GM21360 (cell line): ENCODE results near the gene SCMH1.

Source experiments
- ATAC-seq: cut with Tn5 transposase; IDR thresholded peaks from one replicate; pipeline ENCODE4 v1.9.1; 2021; ENCODE audit warnings: mild to moderate bottlenecking, moderate library complexity; ENCODE audit not compliant: unreplicated experiment

SCMH1 gene

GRCh38 chr1:41101950-41102607 lies 140.0 kb downstream of the SCMH1 start:
- ATAC-seq, result no peak

DNA sequence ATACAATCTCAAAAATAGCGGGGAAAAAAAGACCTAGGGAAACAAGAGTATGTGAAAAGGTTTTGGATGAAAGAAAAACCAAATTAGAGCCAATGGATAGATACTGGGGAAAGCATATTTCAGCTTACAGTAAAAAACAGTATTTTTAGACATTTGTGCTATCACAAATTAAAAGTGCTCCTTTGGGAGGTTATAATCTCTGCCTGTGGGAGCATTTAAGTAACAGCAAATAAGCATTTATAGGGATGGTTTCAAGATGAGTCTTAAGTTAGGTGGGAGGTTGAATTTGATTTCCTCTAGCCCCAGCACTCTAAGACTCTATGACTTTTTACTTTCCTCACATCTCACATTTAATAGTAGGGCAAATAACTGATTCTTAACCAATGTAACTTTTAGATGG lies 141.0 kb downstream of the SCMH1 start:
- ATAC-seq, result no peak

GRCh38 chr1:41100170-41100569 lies 141.9 kb downstream of the SCMH1 start:
- no peak for ATAC-seq

- ATAC-seq, result no peak
These were observed 143.2 kb downstream of the SCMH1 start for GRCh38 chr1:41098730-41099460.

DNA sequence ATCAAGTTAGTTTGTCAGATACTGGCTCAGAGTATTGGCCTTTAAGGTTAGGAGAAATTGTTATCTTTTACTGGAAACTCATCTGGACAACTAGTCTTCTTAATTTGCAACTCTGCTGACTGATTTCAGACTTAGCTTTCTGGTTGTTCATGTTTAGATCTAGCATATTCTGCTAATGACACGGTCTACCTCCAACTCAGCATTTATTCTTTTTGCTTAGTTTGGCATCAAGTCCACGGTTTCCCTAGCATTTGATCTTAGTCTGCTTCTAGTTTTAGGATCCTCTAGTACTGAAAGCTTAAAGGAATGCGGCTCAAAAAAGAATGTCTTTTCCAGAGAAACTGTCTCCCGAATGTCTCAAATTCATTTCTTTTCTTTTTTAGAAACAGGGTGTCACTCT lies 145.0 kb downstream of the SCMH1 start:
- ATAC-seq, result no peak

DNA sequence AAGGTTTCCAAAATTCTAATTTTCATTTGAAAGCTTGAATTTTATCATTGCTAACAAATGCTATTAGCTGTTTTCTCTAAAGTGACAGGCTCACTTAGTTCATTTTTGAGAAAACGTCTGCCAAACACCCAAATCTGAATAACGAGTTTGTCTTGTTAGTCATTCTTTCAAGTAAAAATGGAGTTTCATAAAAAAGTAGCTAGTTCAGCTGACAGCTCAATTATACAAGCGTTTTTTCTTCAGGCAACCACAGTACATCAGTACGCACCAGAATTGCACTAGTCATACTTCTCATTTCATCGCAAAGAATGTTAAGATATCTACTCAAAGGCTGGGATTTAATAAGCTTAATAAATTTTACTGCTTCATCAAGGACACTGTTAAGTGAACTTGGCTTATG lies 148.3 kb downstream of the SCMH1 start:
- no peak for ATAC-seq

DNA sequence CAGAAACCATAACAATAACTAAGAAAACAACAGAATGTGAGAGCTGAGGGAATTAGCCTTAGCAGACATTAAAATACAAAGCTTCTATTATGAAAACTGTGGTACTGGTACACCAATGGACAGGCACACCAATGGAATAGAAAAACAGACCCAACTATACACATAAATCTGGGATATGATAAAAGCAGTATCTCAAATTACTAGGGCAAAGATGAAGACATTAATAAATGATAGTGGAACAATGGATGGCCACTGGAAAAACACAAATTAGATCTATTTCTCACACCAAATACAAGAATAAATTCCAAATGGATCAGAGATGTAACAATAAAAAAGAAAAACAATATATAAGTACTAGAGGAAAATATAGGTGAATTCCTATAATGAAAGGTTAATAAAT lies 155.2 kb downstream of the SCMH1 start:
- no peak for ATAC-seq

GRCh38 chr1:41078616-41079015 lies 163.5 kb downstream of the SCMH1 start:
- ATAC-seq, result no peak

DNA sequence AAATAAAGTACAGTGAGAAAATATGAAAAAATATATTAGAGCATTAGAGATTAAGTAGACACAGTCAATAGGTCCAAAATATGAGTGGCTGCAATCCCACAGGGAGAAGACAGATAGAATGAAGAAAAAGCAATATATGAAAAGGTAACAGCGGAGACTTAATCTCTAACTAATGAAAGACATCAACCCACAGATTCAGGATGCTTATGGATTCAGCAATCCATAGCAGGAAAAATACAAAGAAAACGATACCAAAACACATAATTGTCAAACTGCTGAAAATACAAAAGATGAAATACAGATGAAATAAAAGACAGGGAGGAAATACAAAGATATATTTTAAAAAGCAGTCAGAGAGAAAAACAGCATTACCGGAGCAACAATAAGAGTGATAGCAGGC lies 163.9 kb downstream of the SCMH1 start:
- no peak for ATAC-seq

GRCh38 chr1:41073971-41074370 lies 168.1 kb downstream of the SCMH1 start:
- ATAC-seq, result no peak

- no peak for ATAC-seq
These were observed 170.1 kb downstream of the SCMH1 start for GRCh38 chr1:41072051-41072450.

- ATAC-seq, result no peak
These were observed 185.2 kb downstream of the SCMH1 start for GRCh38 chr1:41056907-41057306.

GRCh38 chr1:41053316-41053715 lies 188.8 kb downstream of the SCMH1 start:
- no peak for ATAC-seq

GRCh38 chr1:41051022-41051421 lies 191.1 kb downstream of the SCMH1 start:
- no peak for ATAC-seq

DNA sequence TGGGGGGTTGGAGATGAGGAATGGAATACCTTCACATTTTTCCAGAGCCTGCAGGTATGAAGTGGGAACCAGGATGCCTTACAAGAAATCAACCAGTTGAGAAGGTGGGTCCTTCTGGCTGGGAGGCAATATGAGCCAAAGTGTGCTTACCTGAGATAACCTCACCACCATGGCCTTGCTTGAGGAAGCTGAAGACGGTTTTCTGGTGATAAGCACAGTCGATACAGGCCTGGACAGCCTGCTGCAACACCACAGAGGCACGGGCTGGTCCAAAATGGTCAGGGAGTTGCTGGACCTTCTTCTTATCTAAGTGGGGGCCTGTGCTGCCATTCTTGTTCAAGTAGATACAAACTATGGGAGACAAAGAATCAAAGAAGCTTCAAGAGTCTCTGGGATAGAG lies 193.6 kb downstream of the SCMH1 start:
- ATAC-seq, result no peak

DNA sequence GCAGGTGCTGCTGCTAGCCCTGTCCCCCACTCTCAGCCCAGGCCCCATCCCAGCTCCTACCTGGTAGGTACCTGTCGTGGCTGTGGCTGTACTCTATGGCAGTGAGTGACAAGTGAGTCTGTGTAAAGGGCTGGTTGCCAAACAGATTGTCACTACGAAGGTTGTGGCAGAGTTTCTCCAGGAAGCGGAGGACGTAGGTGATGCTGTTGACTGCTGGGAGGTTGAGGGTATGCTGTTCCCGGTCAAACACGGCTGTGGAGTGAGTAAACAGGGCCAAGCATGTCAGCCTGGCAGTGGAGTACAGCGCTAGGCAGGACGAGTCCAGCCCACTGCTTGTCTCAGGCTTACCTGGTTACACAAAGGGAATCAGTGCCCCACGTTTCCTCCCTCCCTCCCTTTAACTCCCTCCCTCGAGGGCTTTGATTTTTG lies 195.7 kb downstream of the SCMH1 start:
- ATAC-seq, result no peak

GRCh38 chr1:41045740-41046139 lies 196.4 kb downstream of the SCMH1 start:
- no peak for ATAC-seq

DNA sequence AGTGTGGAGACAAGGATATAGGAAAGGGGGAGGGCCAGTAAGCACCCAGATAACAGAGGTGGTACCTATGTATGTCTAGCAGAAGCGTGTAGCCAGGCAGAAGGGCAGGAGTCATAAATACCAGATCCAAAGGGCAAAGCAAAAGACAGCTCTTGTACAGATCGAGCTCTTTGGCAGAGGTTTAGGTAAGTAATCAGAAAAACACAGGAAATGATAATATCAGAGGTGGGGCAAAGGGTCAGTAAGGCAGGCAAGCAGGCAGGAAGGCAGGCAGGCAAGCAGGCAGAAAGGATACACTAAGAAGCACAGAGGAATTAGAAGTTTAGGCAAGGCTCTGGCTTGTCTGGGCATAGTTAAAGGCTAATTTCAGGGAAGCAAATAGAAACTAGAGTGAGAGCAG lies 197.9 kb downstream of the SCMH1 start:
- no peak for ATAC-seq

- ATAC-seq, result no peak
These were observed 200.4 kb downstream of the SCMH1 start for GRCh38 chr1:41041614-41042270.

DNA sequence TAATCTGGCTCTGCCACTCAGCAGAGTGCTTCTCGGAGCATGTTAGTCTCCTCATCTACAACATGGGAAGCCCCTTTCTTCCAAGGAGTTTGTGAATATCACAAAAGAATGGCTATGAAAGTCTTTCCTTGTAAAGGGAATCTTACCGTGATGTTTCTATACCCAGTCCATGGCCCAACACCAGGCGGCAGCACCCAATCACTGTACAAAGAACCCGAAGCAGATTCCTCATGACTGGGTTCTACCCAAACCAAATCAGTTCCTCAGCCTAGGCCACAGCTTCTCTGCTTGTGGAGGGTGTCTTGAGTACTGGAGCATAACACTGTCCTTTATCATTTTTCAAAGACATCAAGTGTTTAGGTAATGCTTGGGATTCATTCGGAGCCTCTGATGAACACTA lies 204.0 kb downstream of the SCMH1 start:
- ATAC-seq, result no peak

- ATAC-seq, result no peak
These were observed 204.8 kb downstream of the SCMH1 start for GRCh38 chr1:41037116-41037903.
